Stimulated activated CD4-positive, alpha-beta T cell treated with anti-CD3 and anti-CD28 coated beads, Interleukin-12 subunit alpha, Interleukin-12 subunit beta, amount 100 ng/mL, for 4 hours (primary cell): Measurements from ENCODE around the gene L3MBTL3.

Source experiments
- DNase-seq: peaks from one replicate; pipeline ENCODE4 v3.0.0-alpha.2; 2020

The L3MBTL3 gene

GRCh38 chr6:130018292-130018743, at the start of gene L3MBTL3:
TSS of gene L3MBTL3 (plus strand) at chr6:130018581. CDS start at chr6:130042700, 24,119 bp downstream.
- peak; percentile 88 for DNase-seq

GRCh38 chr6:129969064-129969463, 49.3 kb upstream of the L3MBTL3 start:
- no peak for DNase-seq

- no peak for DNase-seq
These were observed 42.3 kb upstream of the L3MBTL3 start for GRCh38 chr6:129976110-129976509.

- DNase-seq = no peak
These were observed 40.0 kb upstream of the L3MBTL3 start for GRCh38 chr6:129978148-129978916.

GRCh38 chr6:129980821-129981220, 37.6 kb upstream of the L3MBTL3 start:
- no peak for DNase-seq

- DNase-seq = no peak
These were observed 36.8 kb upstream of the L3MBTL3 start for GRCh38 chr6:129981598-129981997.

GRCh38 chr6:129989396-129989795, 29.0 kb upstream of the L3MBTL3 start:
- DNase-seq = no peak

GRCh38 chr6:129992881-129993280, 25.5 kb upstream of the L3MBTL3 start:
- DNase-seq = no peak

- DNase-seq = no peak
These were observed 24.0 kb upstream of the L3MBTL3 start for GRCh38 chr6:129994410-129994809.

- DNase-seq = no peak
These were observed 22.0 kb upstream of the L3MBTL3 start for GRCh38 chr6:129996387-129996786.

GRCh38 chr6:130000526-130001421, 17.6 kb upstream of the L3MBTL3 start:
- DNase-seq = no peak

- DNase-seq = no peak
These were observed 10.0 kb upstream of the L3MBTL3 start for GRCh38 chr6:130008236-130008873.

- DNase-seq = no peak
These were observed 9.2 kb upstream of the L3MBTL3 start for GRCh38 chr6:130009146-130009545.

GRCh38 chr6:130010387-130010786, 8.0 kb upstream of the L3MBTL3 start:
- DNase-seq = no peak

GRCh38 chr6:130012728-130013127, 5.7 kb upstream of the L3MBTL3 start:
- no peak for DNase-seq

GRCh38 chr6:130018744-130019325, 454 bp downstream of the L3MBTL3 start:
- peak; percentile 39 for DNase-seq

GRCh38 chr6:130019326-130020072, 1.1 kb downstream of the L3MBTL3 start:
- DNase-seq = peak; percentile 28

GRCh38 chr6:130020073-130020906, 1.9 kb downstream of the L3MBTL3 start:
- peak; percentile 32 for DNase-seq

- peak; percentile 57 for DNase-seq
These were observed 2.7 kb downstream of the L3MBTL3 start for GRCh38 chr6:130020907-130021629.

GRCh38 chr6:130026859-130027258, 8.5 kb downstream of the L3MBTL3 start:
- no peak for DNase-seq
